HG03521 (cell line): ENCODE measurements around the gene PTPRN2.
"Not testable (repeated sequence)": the region's sequence is repeated elsewhere in the genome, so short reads cannot be mapped to it uniquely, and the experiment has no call there.

Experiments
- ATAC-seq: cut with Tn5 transposase; IDR thresholded peaks from one replicate; pipeline ENCODE4 v1.9.1; 2021; ENCODE audit warnings: mild to moderate bottlenecking, moderate library complexity; ENCODE audit not compliant: unreplicated experiment

PTPRN2 gene

GRCh38 chr7:158274404-158274811, 313.2 kb downstream of the PTPRN2 start:
- ATAC-seq: no peak

- not testable (repeated sequence) for ATAC-seq
Observed at GRCh38 chr7:158273756-158274342, 313.8 kb downstream of the PTPRN2 start.

GRCh38 chr7:158273138-158273651, 314.4 kb downstream of the PTPRN2 start:
- ATAC-seq: no peak

GRCh38 chr7:158272509-158273137, 315.0 kb downstream of the PTPRN2 start:
- ATAC-seq: no peak

GRCh38 chr7:158272091-158272490, 315.5 kb downstream of the PTPRN2 start:
- no peak for ATAC-seq

- ATAC-seq: no peak
Observed at GRCh38 chr7:158271646-158272045, 316.0 kb downstream of the PTPRN2 start.

GRCh38 chr7:158270856-158271413, 316.7 kb downstream of the PTPRN2 start:
- no peak for ATAC-seq

GRCh38 chr7:158270106-158270775, 317.4 kb downstream of the PTPRN2 start:
- no peak for ATAC-seq

GRCh38 chr7:158268816-158269535, 318.6 kb downstream of the PTPRN2 start:
- no peak for ATAC-seq

GRCh38 chr7:158267742-158268435, 319.7 kb downstream of the PTPRN2 start:
- no peak for ATAC-seq

- no peak for ATAC-seq
Observed at GRCh38 chr7:158266817-158267741, 320.5 kb downstream of the PTPRN2 start.

- ATAC-seq: no peak
Observed at GRCh38 chr7:158266426-158266816, 321.2 kb downstream of the PTPRN2 start.

- ATAC-seq: no peak
Observed at GRCh38 chr7:158265743-158266080, 321.9 kb downstream of the PTPRN2 start.

GRCh38 chr7:158264881-158265742, 322.5 kb downstream of the PTPRN2 start:
- ATAC-seq: no peak

- ATAC-seq: no peak
Observed at GRCh38 chr7:158263964-158264748, 323.5 kb downstream of the PTPRN2 start.

GRCh38 chr7:158263110-158263963, 324.3 kb downstream of the PTPRN2 start:
- no peak for ATAC-seq
